GM18861 (cell line): ENCODE measurements around the gene VPS37D.
"Not testable (repeated sequence)": the region's sequence is repeated elsewhere in the genome, so short reads cannot be mapped to it uniquely, and the experiment has no call there.

ENCODE experiments used
- ATAC-seq: cut with Tn5 transposase; IDR thresholded peaks from one replicate; pipeline ENCODE4 v1.9.1; 2021; ENCODE audit not compliant: unreplicated experiment

VPS37D gene

DNA sequence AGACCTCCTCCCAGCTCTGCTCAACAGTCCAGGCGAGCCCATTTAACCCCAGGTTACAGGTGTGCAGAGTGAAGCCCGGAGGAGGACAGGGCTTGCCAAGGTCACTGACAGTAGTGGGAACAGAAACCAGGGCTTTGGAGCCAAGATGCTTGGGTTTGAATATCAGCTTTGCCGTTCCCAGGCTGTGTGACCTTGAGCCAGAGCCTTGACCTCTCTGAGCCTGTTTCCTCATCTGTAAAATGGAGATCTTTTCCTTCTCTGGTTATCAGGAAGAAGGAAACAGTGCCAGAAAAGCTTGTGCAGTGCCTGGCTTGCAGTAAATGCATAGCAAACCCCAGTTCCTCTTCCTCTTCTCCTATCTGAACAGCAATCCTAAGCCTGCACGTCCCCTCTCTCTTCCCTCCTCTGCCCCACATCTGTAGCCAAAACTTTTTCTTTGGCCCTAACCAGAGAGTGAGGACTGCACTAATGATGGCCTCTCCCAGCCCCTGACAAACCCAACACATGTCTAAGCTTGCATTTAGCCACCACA is 21.9 kb upstream of the VPS37D start:
- ATAC-seq: no peak

DNA sequence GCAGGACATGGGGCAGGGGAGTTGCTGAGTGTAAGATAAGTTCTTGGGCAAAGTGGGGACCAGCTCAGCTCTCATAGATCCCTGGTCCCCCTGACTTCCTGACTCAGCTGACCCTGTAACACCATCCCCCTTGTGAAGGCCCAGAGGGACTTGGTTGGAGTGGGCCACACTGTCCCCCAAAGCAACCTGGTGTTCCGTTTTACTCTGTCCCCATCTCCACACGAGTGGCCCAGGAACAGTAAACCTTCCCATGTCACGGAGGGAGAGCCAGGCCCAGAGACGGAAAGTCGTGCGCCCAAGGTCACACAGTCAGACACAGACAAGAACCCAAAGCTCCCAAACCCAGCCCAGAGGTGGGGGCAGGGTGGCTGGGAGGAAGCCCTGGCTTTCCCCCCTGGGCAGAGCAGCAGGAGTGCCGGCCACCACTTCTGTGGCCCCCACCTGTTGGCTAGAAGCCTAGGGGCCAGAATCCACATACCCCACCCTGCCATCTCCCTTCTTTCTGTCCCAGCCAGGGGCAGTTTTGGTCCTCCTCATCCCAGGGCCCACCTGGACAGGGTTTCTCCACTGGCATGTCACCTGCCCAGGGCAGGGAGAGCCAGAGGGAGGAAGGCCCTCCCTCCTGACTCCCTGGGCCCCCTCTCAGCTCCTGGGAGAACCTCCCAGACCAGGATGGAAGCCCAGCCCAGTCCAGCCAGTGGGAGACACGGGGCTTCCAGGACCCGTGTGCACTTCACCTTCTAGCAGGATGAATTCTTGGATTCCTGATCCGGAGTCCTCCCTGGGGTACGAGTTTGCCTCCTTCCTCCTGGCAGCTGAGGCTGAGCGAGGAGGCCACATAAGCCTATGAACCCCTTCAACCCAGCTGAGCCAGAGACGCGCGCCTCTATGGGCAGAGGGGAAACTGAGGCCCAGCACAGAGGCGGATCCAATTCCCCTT is 20.6 kb upstream of the VPS37D start:
- no peak for ATAC-seq

DNA sequence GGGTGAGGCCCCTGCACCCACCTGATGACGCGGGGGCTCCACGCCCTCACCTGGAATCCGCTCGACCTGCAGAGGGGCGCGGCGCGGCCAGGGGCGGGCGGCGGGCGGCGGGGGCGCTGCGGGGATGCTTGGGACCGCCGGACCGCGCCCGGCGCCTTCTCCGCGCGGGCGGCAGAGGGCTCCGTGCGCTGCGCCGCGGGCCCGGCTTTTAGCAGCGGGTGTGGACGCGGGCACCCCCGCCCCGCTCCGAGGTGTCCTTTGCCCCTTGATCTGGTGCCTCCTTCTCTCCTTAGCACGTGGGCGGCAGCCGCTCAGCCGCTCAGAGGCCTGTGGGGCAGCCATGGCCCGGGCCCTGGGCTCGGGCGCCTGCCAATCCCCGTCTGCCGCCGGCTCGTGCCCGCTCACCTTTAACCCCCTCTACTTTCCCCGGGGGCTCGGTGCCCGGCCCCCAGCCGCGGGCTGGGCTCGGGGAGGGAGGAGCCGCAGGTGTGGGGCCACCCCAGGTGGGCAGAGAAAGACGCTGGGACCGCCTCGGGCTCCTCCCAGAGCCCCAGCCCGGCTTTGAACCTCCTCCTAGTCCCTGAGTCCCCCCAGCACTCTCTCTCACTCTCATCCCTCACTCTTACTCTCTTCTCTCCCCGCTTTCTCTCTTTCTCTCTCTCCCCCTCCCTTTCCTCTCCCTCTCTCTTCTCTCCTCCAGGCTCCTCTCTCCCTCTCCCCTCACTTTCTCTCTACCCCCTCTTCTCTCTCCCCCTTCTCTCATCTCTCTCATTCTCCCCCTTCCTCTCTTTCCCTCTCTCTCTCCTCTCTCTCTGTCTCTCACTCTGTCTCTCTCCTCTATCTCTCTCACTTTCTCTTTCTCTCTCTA is 19.7 kb upstream of the VPS37D start:
- no peak for ATAC-seq

DNA sequence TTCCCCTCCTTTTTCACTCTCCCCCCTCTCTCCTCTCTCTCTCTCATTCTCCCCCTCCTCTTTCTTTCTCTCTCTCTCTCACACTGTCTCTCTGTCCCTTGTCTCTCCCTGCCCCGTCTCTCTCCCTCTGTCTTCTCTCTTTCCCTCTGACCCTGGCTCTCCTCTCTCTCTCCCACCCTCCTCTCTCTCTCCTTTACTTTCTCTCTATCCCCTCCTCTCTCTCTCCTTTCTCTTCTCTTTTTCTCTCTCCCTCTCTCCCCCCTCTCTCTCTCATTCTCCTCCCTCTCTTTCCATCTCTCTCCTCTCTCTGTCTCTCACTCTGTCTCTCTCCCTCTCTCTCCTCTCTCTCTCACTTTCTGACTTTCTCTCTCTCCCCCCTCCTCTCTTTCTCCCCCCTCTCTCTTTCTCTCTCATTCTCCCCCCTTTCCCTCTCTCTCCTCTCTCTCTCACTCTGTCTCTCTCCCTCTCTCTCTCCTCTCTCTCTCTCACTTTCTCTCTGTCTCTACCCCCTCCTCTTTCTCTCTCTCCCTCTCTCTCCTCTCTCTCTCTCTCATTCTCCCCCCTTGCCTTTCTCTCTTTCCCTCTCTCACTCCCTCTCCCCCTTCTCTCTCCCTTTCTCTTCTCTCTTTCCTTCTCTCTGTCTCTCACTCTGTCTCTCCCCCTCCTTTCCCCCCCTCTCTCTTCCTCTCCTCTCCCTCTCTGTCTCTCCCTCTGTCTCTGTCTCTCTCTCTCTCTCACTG is 18.9 kb upstream of the VPS37D start:
- ATAC-seq: no peak

DNA sequence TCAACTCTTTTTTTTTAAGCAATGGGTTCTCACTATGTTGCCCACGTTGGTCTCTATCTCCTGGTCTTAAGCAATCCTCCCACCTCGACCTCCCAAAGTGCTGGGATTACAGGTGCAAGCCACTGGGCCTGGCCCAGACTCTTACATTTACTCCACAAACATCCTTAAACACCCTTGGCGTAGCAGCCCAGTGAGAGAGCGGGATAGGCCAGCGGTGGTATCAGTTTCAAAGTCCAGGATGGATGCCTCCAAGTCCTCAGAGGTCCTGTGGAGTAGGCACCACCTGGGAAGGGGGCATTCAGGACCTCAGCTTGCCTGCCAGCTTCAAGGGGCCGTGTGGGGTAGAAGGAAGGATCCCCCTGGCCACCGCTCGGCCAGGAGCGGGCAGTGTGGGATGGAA is 18.1 kb upstream of the VPS37D start:
- ATAC-seq: no peak

DNA sequence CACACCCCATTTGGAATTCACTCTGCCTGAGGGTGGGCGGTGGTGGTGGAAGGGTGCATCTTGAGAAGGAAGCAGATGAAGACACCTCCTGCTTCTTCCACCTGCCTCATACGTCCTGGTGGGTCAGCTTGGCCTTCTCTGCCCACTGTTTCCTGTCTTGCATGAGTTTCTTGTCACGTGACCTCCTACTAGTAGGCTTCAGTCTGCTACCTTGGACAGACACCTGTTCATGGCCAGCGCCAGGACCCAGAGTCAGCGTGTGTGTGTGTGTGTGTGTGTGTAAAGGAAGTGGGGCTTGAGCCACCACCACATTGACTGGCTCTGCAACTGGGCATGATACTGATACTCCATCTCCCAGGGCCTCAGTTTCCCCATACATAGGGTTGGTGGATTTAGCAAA is 17.1 kb upstream of the VPS37D start:
- no peak for ATAC-seq

DNA sequence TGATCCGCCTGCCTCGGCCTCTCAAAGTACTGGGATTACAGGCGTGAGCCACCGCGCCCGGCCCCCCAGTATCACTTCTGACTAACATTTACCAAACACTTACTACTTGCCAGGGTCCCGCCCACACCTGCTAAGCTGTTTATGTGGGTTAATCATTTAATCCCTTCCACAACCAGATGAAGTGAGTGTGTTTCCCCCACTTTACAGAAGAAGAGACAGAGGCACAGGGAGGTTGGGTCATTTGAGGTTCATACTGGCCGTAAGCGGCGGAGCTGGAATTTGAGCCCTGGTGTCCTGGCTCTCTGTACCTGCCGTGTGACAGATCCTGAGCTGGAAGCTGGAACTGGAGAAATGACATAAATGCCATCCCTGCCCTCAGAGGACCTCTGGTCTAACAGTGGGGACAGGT is 15.1 kb upstream of the VPS37D start:
- ATAC-seq: no peak

DNA sequence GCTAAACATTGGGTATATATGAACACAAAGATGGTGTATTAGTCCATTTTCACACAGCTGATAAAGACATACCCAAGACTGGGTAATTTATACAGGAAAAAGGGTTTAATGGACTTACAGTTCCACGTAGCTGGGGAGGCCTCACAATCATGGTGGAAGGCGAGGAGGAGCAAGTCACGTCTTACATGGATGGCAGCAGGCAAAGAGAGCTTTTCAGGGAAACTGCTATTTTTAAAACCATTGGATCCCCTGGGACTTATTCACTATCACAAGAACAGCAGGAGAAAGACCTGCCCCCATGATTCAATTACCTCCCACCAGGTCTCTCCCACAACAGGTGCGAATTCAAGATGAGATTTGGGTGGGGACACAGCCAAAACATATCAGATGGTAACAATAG is 12.3 kb upstream of the VPS37D start:
- ATAC-seq: not testable (repeated sequence)

DNA sequence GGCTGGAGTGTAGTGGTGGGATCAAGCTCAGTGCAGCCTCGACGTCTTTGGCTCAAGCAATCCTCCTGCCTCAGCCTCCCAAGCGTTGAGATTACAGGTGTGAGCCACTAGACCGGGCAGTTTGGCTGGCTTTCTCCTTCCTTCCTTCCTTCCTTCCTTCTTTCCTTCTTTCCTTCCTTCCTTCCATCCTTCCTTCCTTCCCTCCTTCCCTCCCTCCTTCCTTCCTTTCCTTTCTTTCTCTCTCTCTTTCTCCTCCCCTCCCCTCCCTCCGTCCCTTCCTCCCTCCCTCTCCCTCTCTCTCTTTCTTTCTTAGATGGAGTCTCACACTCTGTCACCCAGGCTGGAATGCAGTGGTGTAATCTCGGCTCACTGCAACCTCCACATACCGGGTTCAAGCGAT is 7.6 kb upstream of the VPS37D start:
- no peak for ATAC-seq

DNA sequence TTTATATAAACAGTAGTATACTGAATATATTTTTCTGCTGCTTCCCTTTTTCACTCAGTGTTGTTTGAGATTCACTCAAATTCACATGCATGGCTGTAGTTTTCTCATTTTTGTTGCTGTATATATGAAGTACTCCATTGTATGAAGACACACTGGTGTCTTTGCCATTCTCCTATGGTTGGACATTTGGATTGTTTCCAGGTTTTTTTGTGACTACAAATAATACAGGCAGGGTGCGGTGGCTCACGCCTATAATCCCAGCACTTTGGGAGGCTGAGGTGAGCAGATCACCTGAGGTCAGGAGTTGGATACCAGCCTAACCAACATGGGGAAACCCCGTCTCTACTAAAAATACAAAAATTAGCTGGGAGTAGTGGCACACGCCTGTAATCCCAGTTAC is 7.0 kb upstream of the VPS37D start:
- not testable (repeated sequence) for ATAC-seq

DNA sequence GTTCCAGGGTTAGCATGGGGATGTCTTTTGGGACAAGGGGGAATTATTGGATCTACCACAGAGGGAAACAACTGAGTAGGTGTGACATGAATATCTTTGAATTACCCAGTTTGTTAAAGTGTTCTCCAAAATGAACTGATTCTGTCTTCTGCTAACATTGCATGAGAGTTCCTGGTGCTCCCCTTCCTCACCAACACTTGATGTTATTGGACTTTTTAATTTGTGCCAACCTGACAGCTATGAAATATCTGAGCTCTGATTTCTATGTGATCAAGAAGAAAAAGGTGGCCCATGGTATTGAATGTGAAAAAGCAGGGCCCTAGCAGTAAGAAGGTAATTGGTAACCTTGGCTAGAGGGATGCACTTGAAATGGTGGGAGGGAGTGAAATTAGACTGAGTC is 4.6 kb upstream of the VPS37D start:
- ATAC-seq: no peak

DNA sequence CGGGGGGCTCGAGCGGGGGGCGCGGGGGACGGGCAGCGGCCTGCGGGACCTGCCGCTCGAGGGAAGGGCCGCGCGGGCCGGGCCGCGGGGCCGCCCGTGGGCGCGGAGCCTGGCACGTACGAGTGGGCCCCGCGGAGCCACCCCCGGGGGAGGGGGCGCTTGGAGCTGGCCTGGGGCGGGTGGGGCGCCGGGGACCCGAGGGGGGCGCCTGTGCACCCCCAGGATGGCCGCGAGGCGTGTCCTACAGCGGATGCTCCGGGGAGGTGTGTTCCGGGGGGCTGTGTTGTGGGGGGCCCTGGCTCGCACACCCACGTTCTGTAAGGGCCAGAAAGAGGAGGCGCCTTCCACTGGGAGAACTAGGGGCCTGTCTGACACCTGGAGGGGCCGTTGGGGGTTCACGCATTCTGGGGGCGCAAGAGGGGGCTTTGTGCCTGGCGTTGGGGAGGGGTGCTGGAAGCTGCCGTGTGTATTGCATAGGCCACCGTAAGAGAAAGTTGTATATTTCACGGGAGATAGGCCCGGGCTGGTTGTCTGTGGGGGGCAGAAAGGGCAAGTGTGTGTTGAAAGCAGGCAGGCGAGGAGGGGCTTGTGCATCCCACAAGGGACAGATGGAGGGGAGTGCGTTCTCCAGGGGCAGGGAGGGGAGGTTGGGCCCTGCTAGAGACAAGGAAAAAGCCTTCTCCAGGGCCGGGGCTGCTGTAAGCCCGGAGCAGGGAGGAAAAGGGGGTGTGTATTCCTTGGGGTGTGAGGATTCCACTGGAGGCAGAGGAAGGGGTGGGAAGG is 663 bp downstream of the VPS37D start:
- ATAC-seq: no peak

DNA sequence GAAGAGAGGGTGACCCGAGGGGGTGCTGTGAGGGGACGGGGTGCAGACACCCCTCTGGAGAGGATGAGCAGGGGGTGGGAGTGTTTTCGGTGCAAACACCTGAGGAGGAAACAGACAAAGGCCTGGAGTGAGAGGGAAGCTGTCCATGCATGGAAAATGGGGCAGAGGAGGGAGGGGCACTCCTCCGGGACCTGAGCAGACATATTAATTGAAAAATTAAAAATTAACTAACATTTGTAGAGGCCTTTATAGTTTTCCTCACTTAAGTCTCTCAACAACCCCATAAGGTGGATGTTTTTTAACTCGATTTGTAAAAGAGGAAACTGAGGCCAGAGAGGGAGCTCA is 1.2 kb downstream of the VPS37D start:
- ATAC-seq: no peak

DNA sequence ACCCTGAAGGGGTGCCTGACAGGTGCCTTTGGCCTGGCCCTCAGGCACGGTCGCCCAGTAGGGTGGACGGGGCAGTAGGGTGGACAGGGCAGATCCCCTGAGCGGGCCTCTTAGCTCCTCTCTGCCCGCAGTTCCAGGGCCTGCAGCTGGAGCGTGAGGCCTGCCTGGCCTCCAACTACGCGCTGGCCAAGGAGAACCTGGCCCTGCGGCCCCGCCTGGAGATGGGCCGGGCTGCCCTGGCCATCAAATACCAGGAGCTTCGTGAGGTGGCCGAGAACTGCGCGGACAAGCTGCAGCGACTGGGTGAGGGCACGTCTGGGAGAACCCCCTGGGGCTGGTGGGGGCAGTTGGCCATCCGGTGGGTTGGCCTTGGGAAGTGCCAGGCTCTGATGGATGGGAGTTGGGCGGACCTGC is 1.7 kb downstream of the VPS37D start:
- ATAC-seq: no peak

DNA sequence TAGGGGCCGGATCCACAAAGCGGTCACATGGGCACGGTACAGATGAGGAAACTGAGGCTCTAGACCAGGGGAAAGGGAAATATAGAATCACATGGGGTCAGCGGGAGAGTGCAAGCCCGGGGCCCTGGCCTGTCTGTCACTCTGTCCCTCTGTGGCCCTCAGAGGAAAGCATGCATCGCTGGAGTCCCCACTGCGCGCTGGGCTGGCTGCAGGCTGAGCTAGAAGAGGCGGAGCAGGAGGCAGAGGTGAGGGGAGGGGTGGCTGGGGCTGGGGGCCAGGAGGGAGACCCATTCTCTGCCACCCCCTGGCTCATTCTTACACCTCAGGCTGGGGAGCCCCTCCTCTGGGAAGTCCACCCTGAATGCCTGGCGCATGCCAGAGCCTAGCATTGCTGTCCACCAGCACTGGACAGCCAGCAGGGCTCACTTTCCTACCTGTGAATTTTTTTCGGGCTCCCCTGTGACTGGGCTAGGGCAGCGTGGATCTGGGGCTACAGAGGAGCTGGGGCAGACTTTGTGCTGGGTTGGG is 2.3 kb downstream of the VPS37D start:
- no peak for ATAC-seq

DNA sequence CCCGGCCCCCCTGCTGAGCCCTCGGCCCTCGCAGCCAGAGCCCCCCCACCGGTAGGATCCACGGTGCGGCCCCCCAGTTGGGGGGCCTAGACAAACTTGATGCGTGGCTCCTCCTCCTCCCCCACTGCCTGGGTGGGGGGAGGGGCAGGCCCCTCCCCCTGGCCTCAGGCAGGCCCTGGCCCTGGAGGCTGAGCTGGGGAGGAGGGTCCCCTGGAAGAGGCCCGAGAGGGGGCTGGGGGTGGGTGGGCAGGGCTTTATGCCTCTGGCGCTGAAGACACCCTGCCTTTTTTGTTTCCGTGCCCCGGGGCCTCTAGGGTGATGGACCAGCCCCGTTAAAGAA is 3.7 kb downstream of the VPS37D start:
- ATAC-seq: no peak

DNA sequence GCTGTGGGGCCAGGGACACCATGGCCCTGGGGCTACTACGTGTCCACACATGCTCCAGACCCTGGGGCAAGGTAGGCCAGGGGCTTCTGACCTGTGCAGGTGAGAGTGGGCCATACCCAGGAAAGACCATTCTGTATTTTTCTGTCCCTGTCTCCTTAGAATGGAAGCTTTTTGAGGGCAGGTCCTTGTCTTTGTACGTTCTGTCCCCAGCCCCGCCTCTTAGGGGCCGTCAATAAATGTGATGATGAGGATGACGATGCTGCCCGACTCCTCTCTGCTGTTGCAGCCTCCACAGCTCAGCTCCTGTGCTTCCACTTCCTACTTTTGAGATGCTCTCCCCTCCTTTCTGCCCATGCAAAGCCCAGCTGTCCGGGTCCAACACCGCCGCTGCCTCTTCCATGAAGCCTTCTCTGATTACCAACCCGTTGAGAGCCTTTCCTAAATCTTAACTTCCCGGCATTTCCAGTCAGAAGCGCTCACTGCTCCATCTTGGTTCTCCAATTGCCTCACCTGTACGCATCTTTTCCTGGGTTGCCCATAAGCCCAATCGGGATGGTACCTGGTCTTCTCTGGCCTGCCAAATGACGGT is 4.3 kb downstream of the VPS37D start:
- no peak for ATAC-seq

DNA sequence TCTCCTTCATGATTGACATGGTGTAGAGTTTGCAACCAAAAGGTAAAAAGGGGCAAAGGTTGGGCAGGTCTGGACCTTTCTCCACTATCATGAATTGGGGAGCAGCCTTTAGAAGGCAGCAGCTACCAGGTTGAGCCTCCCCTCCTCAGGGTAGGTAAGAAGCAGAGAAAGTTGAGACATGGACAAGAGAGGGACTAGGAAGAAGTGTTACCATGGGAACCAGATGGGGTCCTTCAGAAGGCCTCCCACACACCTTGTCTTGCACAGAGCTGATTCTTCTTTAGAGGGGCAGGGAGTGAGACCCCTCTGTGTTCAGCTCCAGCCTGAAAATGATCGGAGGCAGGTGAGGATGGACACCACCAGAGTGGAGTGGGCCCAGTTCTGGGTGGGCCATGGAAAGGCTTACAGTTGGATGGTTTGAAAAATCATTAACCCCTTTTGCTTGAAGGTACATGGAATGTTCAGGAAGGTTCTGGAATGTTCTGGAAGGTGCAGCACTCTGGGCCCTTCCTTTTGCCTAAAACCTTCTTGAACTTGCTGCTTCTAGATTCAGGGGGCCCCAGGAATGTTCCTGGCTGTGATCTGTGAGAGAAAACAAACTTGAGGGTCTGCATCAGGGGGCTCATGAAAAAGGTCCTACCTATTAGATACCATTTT is 7.0 kb downstream of the VPS37D start:
- no peak for ATAC-seq

DNA sequence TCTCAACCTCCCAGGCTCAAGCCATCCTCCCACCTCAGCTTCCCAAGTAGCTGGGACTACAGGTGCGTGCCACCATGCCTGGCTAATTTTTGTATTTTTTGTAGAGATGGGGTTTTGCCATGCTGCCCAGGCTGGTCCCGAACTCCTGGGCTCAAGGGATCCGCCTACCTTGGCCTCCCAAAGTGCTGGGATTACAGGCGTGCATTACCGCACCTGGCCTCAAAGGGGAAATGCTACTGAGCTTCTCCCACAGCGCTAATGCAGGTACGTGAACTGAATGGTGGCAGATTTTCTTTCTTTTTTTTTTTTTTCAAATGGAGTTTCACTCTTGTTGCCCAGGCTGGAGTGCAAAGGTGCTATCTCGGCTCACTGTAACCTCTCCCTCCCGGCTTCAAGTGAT is 8.4 kb downstream of the VPS37D start:
- not testable (repeated sequence) for ATAC-seq
